RPMI8226 (cell line): Measurements from ENCODE around the gene TENT4A.

Experiments
- DNase-seq: peaks from one replicate; pipeline ENCODE4 v3.0.0-alpha.2; 2015

Gene TENT4A

GRCh38 chr5:6700685-6701355 lies 12.4 kb upstream of the TENT4A start:
- no peak for DNase-seq

GRCh38 chr5:6701491-6701890 lies 11.7 kb upstream of the TENT4A start:
- no peak for DNase-seq

GRCh38 chr5:6702633-6703032 lies 10.6 kb upstream of the TENT4A start:
- no peak for DNase-seq

GRCh38 chr5:6703806-6704205 lies 9.4 kb upstream of the TENT4A start:
- no peak for DNase-seq

GRCh38 chr5:6704361-6704851 lies 8.8 kb upstream of the TENT4A start:
- DNase-seq: no peak

- no peak for DNase-seq
Observed at GRCh38 chr5:6705088-6705487, 8.1 kb upstream of the TENT4A start.

GRCh38 chr5:6705959-6706358 lies 7.3 kb upstream of the TENT4A start:
- no peak for DNase-seq

GRCh38 chr5:6707852-6708251 lies 5.4 kb upstream of the TENT4A start:
- no peak for DNase-seq

GRCh38 chr5:6708814-6709213 lies 4.4 kb upstream of the TENT4A start:
- DNase-seq: peak; percentile 21

- no peak for DNase-seq
Observed at GRCh38 chr5:6710070-6710469, 3.2 kb upstream of the TENT4A start.

GRCh38 chr5:6710551-6711318 lies 2.5 kb upstream of the TENT4A start:
- no peak for DNase-seq

- DNase-seq: no peak
Observed at GRCh38 chr5:6711409-6712141, 1.7 kb upstream of the TENT4A start.

GRCh38 chr5:6712142-6712576 lies 1.1 kb upstream of the TENT4A start:
- DNase-seq: peak; percentile 53

- peak; percentile 92 for DNase-seq
Observed at GRCh38 chr5:6712577-6713273, 507 bp upstream of the TENT4A start.

GRCh38 chr5:6714226-6715041 lies 1.2 kb downstream of the TENT4A start:
- DNase-seq: peak; percentile 34

GRCh38 chr5:6715271-6715670 lies 2.0 kb downstream of the TENT4A start:
- DNase-seq: no peak

GRCh38 chr5:6715758-6716628 lies 2.8 kb downstream of the TENT4A start:
- peak; percentile 40 for DNase-seq

- no peak for DNase-seq
Observed at GRCh38 chr5:6716629-6717149, 3.5 kb downstream of the TENT4A start.

- DNase-seq: no peak
Observed at GRCh38 chr5:6717247-6717646, 4.0 kb downstream of the TENT4A start.

GRCh38 chr5:6717687-6718086 lies 4.5 kb downstream of the TENT4A start:
- DNase-seq: no peak

GRCh38 chr5:6718161-6718681 lies 5.0 kb downstream of the TENT4A start:
- no peak for DNase-seq
